T-cell (primary cell): ENCODE results near the gene DSCAML1. TPM values are rescaled to one million over a fixed set of nuclear protein-coding genes. Genes with fewer than 3 reads are reported as not detected.
A peak's percentile ranks its signal among the peaks of the same experiment; 100 is the strongest.

Experiments used
- ATAC-seq, 4 experiments: fragments of 200-7000 bp in 3 of 4; fragments of 150-1000 bp in 1 of 4; cut with Tn5 transposase; replicated peaks in 1 of 4; 1 replicate in 3 of 4; 2 replicates in 1 of 4; pipeline ENCODE4 v1.10.0; 2021; ENCODE audit warnings: moderate library complexity in 3 of 4, mild to moderate bottlenecking in 2 of 4, moderate number of reproducible peaks in 1 of 4
- CTCF ChIA-PET, 2 donors: fragments of 300-600 bp; sonication (Branson Sonifier 250); formaldehyde crosslinking; loops; one replicate each; lab custom pipeline; 2022; ENCODE audit warnings: antibody characterized with exemption in 2 of 2; lab: Charles Lee
- POLR2A ChIA-PET, 2 donors: fragments of 300-600 bp; sonication (Branson Sonifier 250); formaldehyde crosslinking; loops; one replicate each; lab custom pipeline; 2022; ENCODE audit warnings: antibody characterized with exemption in 2 of 2; lab: Charles Lee
- DNase-seq, 35 experiments: peaks; one replicate each; pipeline versions ENCODE4 v3.0.0 to v3.0.0-alpha.2; 2013 to 2023
- H3K27ac ChIP-seq: one replicate; pipeline ENCODE4 v1.5.1; 2013; ENCODE audit warnings: low read length
- H3K27me3 ChIP-seq, 2 experiments: replicated peaks in 1 of 2; 1 replicate in 1 of 2; 2 replicates in 1 of 2; pipeline versions ENCODE4 v1.6.1 to v1.7.0; 2013; ENCODE audit warnings: low read length in 1 of 2, mixed read lengths in 1 of 2; ENCODE audit not compliant: control insufficient read depth in 2 of 2, insufficient read depth in 2 of 2; ENCODE audit errors: extremely low read depth in 1 of 2
- H3K36me3 ChIP-seq, 2 donors: 1 replicate in 1 of 2; 2 replicates in 1 of 2; pipeline versions ENCODE4 v1.6.1 to v1.7.0; 2013; ENCODE audit warnings: low read length in 1 of 2; ENCODE audit not compliant: control insufficient read depth in 2 of 2, insufficient read depth in 1 of 2; ENCODE audit errors: extremely low read depth in 1 of 2
- H3K4me1 ChIP-seq, 2 experiments: 1 replicate in 1 of 2; 2 replicates in 1 of 2; pipeline versions ENCODE4 v1.6.1 to v1.7.0; 2013; ENCODE audit warnings: low read length in 2 of 2, mixed read lengths in 1 of 2; ENCODE audit not compliant: insufficient read depth in 2 of 2, control insufficient read depth in 1 of 2; ENCODE audit errors: extremely low read depth in 1 of 2
- H3K4me3 ChIP-seq, 2 donors: 1 replicate in 1 of 2; 2 replicates in 1 of 2; pipeline versions ENCODE4 v1.5.1 to v1.7.0; 2013; ENCODE audit warnings: mild to moderate bottlenecking in 2 of 2, low read length in 1 of 2, moderate library complexity in 1 of 2; ENCODE audit not compliant: control insufficient read depth in 1 of 2; ENCODE audit errors: extremely low read depth in 1 of 2
- H3K9me3 ChIP-seq: 2 replicates; pipeline ENCODE4 v1.7.0; 2013
- H3K27ac Mint-ChIP-seq, 2 donors: one replicate each; pipeline ENCODE4 v1.8.0; 2020 to 2021; ENCODE audit warnings: mild to moderate bottlenecking in 2 of 2, mixed read lengths in 2 of 2
- H3K27me3 Mint-ChIP-seq, 2 donors: one replicate each; pipeline ENCODE4 v1.8.0; 2021 to 2022; ENCODE audit warnings: mixed read lengths in 2 of 2
- H3K36me3 Mint-ChIP-seq: one replicate; pipeline ENCODE4 v1.8.0; 2021; ENCODE audit warnings: mixed read lengths
- H3K4me1 Mint-ChIP-seq, 3 donors: one replicate each; pipeline ENCODE4 v1.8.0; 2020 to 2022; ENCODE audit warnings: mixed read lengths in 3 of 3, mild to moderate bottlenecking in 1 of 3
- H3K4me3 Mint-ChIP-seq, 3 donors: one replicate each; pipeline ENCODE4 v1.8.0; 2020 to 2022; ENCODE audit warnings: mild to moderate bottlenecking in 3 of 3, mixed read lengths in 3 of 3, moderate library complexity in 3 of 3
- H3K9me3 Mint-ChIP-seq, 3 donors: one replicate each; pipeline ENCODE4 v1.8.0; 2020 to 2022; ENCODE audit warnings: mixed read lengths in 3 of 3
- WGBS: methylation state at CpG from one replicate; pipeline ENCODE4 v1.1.5; 2013; ENCODE audit warnings: missing lambda C conversion rate; ENCODE audit not compliant: insufficient coverage; 5-methylcytosine and 5-hydroxymethylcytosine counted together
- total RNA-seq, 35 experiments: library from RNA in 6 of 35; stranded (reverse) in 6 of 35; fragments of 120-200 nt in 1 of 35; gene quantifications; one replicate each; pipeline versions ENCODE4 v1.2.1 to v1.2.4 and lab custom pipeline; 2013 to 2026

The DSCAML1 gene
- total RNA-seq, 5 donors from 2014 or later (not counting 1 experiment from before 2014, with no cell fraction given), result 0.15 to 2.4 (median 0.96) TPM

DNA sequence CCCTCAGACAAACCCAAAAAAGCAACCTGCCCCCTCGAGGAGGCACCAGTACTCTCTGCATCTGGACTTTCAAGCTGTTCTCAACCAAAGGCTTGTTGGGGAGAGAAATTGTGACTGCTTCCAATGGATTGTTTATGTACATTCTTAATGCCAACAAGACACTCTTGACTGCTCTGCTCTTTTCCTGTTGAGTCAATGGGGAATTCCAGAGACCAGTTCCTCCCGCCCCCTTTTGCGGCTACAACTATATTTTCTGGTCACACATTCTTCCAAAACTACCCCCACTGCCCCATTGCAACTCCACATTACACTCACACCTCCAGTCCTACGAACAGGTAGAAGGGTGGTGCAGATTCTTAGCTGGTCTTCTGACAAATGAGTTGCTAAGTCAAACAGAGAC, 187.0 kb downstream of the DSCAML1 start:
- no peaks in the 10 kb centered on the region for H3K36me3 ChIP-seq
- H3K4me3 Mint-ChIP-seq, result no peak overlapping the region
- no peak for DNase-seq
- H3K36me3 Mint-ChIP-seq, result no peaks in the 10 kb centered on the region
- no peak overlapping the region for H3K27ac ChIP-seq
- no peaks in the 10 kb centered on the region for H3K9me3 ChIP-seq
- ChIA-PET POLR2A (no interaction called here), CTCF (no interaction called here)
- WGBS, result no CpG with 5 or more reads among the region's 4 CpGs
- ATAC-seq, result no peak
- H3K27me3 ChIP-seq, result peaks cover 0 to 32% of the 10 kb centered on the region in 2 experiments
- no peak overlapping the region for H3K27ac Mint-ChIP-seq
- H3K4me1 ChIP-seq, result no peaks in the 10 kb centered on the region
- no peak overlapping the region for H3K4me3 ChIP-seq
- peaks cover 0 to 6% (median 0%) of the 10 kb centered on the region in 3 donors for H3K9me3 Mint-ChIP-seq
- peaks cover 5 to 17% (median 17%) of the 10 kb centered on the region in 3 donors for H3K4me1 Mint-ChIP-seq
- peaks cover 14 to 15% of the 10 kb centered on the region in 2 donors for H3K27me3 Mint-ChIP-seq

DNA sequence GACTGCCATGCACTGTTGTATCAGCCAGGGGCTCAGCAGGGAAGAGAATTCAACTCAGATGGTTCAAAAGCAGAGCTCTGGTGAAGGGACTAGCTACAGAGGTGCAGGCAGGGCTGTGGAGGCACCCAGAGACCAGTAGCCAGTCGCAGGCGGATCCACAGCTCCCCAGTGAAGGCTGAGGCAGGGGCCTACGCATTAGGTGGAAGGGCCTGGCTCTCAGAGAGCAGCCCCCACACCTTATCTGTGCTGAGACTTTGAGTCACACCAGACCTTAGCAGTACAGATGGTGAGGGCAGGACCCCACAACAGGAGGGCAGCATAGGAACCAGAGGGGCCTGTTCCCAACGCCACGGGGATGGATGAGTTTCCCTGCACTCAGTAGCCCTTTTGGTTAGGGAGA, 189.6 kb downstream of the DSCAML1 start:
- H3K27ac ChIP-seq, result no peak overlapping the region

DNA sequence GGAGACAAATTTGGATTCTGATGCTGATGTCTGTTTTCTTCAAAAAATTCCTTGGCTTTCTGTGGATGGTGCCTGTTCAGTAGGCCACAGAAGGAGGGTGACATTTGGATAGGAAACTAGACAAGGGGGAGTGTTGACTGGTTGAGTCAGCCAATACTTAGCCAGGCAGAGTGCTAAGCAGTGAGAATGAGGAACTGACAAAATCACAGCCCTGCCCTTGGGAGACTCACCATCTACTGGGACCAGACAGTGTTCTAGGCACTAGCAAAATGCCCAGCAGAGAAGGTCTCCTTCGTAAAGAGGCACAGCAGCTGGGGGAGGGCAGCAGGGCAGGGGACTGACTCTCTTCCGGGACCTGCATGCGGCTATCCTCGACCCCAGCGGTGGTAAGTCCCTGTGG, 190.2 kb downstream of the DSCAML1 start:
- ChIA-PET CTCF (no interaction called here), POLR2A (no interaction called here)
- Histone ChIP-seq H3K4me3 (no peak overlapping the region), H3K9me3 (no peaks in the 10 kb centered on the region), H3K27me3 (peaks cover 0 to 18% of the 10 kb centered on the region in 2 experiments), H3K36me3 (no peaks in the 10 kb centered on the region), H3K27ac (no peak overlapping the region), H3K4me1 (no peaks in the 10 kb centered on the region)
- DNase-seq, result no peak
- Mint-ChIP-seq H3K27me3 (peaks cover 0 to 4% of the 10 kb centered on the region in 2 donors), H3K4me1 (peaks cover 5 to 17% (median 17%) of the 10 kb centered on the region in 3 donors), H3K9me3 (no peaks in the 10 kb centered on the region), H3K27ac (no peak overlapping the region), H3K36me3 (no peaks in the 10 kb centered on the region), H3K4me3 (no peak overlapping the region)
- 97% methylated on average over 5 of the region's 5 CpGs for WGBS
- no peak for ATAC-seq

More for the DNA sequence above, 189.6 kb downstream of the DSCAML1 start:
- peaks cover 5 to 17% (median 17%) of the 10 kb centered on the region in 3 donors for H3K4me1 Mint-ChIP-seq
- H3K4me3 Mint-ChIP-seq, result no peak overlapping the region
- DNase-seq (no peak), ATAC-seq (no peak)
- H3K36me3 Mint-ChIP-seq, result no peaks in the 10 kb centered on the region
- H3K9me3 Mint-ChIP-seq, result no peaks in the 10 kb centered on the region
- POLR2A ChIA-PET, result no interaction called here
- H3K27ac Mint-ChIP-seq, result no peak overlapping the region
- no peaks in the 10 kb centered on the region for H3K36me3 ChIP-seq
- no peaks in the 10 kb centered on the region for H3K4me1 ChIP-seq
- H3K27me3 Mint-ChIP-seq, result peaks cover 0 to 10% of the 10 kb centered on the region in 2 donors
- H3K27me3 ChIP-seq, result peaks cover 0 to 19% of the 10 kb centered on the region in 2 experiments
- CTCF ChIA-PET, result no interaction called here
- H3K4me3 ChIP-seq, result no peak overlapping the region
- 100% methylated on average over 3 of the region's 5 CpGs for WGBS
- H3K9me3 ChIP-seq, result no peaks in the 10 kb centered on the region

DNA sequence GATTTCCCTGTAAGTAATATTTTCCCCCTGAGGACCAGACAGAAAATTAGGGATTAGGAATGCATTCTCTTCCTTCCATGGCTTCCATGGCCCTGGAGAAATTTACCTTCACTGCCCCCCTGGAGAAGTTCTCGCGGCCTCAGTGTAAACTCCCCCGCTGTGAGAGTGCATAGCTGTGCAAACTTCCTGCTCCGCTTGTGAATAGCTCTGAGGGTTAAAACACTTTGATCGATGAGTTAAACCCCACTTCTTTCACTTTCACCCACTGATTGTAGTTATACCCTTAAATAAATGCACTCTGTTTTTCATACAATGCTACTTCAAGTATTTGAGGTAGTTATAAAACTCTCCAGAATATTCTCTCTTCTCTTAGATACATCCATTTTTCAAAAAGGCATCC, 190.8 kb downstream of the DSCAML1 start:
- Mint-ChIP-seq H3K4me3 (no peak overlapping the region), H3K36me3 (no peaks in the 10 kb centered on the region), H3K9me3 (no peaks in the 10 kb centered on the region), H3K27me3 (no peaks in the 10 kb centered on the region), H3K27ac (peak overlapping the region in 1 of 2 donors; percentile 50), H3K4me1 (peaks cover 5 to 17% (median 17%) of the 10 kb centered on the region in 3 donors)
- ATAC-seq, result peak in 3 of 4 experiments; percentile 33 to 59 (median 45)
- Histone ChIP-seq H3K9me3 (no peaks in the 10 kb centered on the region), H3K27ac (no peak overlapping the region), H3K36me3 (no peaks in the 10 kb centered on the region), H3K4me1 (no peaks in the 10 kb centered on the region), H3K27me3 (peaks cover 0 to 18% of the 10 kb centered on the region in 2 experiments), H3K4me3 (no peak overlapping the region)
- WGBS, result 10% methylated on average over 2 of the region's 5 CpGs
- POLR2A ChIA-PET, result no interaction called here
- no peak for DNase-seq
- CTCF ChIA-PET, result no interaction called here

DNA sequence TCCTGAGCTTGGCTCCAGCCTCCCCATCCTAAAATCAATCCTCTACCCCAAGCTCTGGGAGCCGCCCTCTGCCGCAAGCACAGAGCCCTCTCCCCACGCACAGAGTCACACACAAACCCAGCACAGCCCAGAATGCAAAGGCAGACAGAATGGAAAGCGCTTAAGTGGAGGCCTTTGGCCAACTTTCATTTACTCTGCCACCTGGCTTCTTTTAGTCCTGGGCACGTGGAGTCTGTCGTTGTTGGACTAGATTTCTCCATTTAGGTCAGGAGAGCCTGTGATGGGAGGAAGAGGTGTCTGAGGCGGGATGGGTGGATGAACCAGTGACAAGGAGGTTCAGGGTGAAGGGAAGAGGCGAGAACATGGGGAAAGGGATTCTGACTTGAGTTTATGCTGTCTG, 191.7 kb downstream of the DSCAML1 start:
- Mint-ChIP-seq H3K4me3 (no peak overlapping the region), H3K36me3 (no peaks in the 10 kb centered on the region), H3K27ac (no peak overlapping the region), H3K4me1 (peaks cover 5 to 17% (median 14%) of the 10 kb centered on the region in 3 donors), H3K27me3 (peaks cover under 1 to 3% of the 10 kb centered on the region in 2 donors), H3K9me3 (no peaks in the 10 kb centered on the region)
- ATAC-seq (no peak), DNase-seq (no peak)
- no peaks in the 10 kb centered on the region for H3K4me1 ChIP-seq
- peaks cover 0 to 18% of the 10 kb centered on the region in 2 experiments for H3K27me3 ChIP-seq
- 100% methylated on average over 3 of the region's 8 CpGs for WGBS
- H3K9me3 ChIP-seq, result no peaks in the 10 kb centered on the region
- H3K36me3 ChIP-seq, result no peaks in the 10 kb centered on the region
- H3K4me3 ChIP-seq, result no peak overlapping the region
- H3K27ac ChIP-seq, result no peak overlapping the region
- ChIA-PET POLR2A (no interaction called here), CTCF (no interaction called here)

DNA sequence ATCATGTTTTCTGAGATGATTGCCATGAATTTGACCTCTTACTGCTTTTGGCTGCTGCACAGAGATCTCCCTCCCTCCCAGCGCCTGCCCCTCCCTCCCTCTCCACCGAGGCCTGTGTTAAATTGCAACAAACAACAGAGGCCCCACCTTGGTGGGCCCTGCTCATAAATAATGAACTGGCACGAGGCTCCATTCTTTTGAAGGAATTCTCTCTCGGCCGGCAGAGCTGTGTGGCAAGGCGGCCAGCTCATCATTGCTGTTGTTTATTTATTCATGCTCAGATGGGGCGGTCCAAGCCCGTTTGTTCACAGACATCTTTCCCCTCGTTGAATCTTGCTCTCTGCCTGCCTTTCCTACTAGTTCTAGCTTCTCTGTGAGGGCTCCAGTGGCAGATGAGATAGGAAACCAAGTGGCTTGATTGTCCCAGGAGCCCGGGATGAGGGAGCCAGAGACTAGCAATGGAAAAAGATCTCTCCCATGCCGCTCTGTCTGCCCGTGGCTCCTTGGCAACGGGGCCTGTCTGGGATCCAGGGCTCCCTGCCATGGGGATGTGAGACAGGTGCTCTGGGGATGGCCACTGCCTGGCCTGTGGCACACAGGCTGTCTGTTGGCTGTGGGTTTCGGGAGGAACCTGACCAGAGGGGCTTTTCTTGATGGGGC, 192.6 kb downstream of the DSCAML1 start:
- Mint-ChIP-seq H3K36me3 (no peaks in the 10 kb centered on the region), H3K4me1 (peaks cover 5 to 12% (median 8%) of the 10 kb centered on the region in 3 donors), H3K27me3 (peaks cover 7 to 9% of the 10 kb centered on the region in 2 donors), H3K4me3 (no peak overlapping the region), H3K9me3 (no peaks in the 10 kb centered on the region), H3K27ac (no peak overlapping the region)
- Histone ChIP-seq H3K27ac (no peak overlapping the region), H3K4me3 (no peak overlapping the region), H3K9me3 (no peaks in the 10 kb centered on the region), H3K27me3 (peaks cover 2 to 26% of the 10 kb centered on the region in 2 experiments), H3K36me3 (no peaks in the 10 kb centered on the region), H3K4me1 (no peaks in the 10 kb centered on the region)
- peak in 1 of 4 experiments; percentile 12 for ATAC-seq
- CTCF ChIA-PET, result no interaction called here
- POLR2A ChIA-PET, result no interaction called here
- 82% methylated on average over 12 of the region's 14 CpGs for WGBS
- DNase-seq, result no peak
